Body of pancreas (tissue), 4 donors: Measurements from ENCODE around the gene MROH2A.

ENCODE experiments used
- POLR2A ChIP-seq, 3 donors: fragments of 450-650 bp; IDR thresholded peaks; one replicate each; pipeline ENCODE4 v1.6.1; 2016; ENCODE audit warnings: antibody characterized with exemption in 3 of 3, mild to moderate bottlenecking in 2 of 3
- TF ChIP-seq, protein P1 (sequence below), 7 experiments: fragments of 450-650 bp in 4 of 7; fragments of 200-600 bp in 3 of 7; sonication (generic) in 3 of 7; IDR thresholded peaks; one replicate each; pipeline ENCODE4 v1.5.1; 2016 to 2019; ENCODE audit warnings: antibody characterized with exemption in 7 of 7

DNA sequence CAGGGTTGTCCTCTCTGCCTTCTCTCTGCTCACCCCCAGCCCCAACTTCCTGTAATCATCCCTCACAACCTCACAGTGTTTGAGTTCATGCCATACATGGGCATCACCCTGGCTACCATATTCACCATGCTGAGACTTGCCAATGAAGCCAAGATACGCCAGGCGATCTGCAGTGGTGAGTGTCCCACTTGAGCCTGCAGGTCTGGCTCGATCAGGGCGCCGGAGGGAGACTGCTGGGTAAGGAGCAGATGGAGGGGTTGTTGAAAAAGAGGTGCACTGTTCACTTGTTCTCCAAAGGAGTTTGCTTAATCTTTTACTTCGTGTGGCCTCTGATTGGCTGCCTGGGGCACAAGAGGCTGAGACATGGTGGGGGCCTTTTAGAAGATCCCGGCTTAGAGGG, 14.6 kb downstream of the MROH2A start:
- TF ChIP-seq, protein P1, sequence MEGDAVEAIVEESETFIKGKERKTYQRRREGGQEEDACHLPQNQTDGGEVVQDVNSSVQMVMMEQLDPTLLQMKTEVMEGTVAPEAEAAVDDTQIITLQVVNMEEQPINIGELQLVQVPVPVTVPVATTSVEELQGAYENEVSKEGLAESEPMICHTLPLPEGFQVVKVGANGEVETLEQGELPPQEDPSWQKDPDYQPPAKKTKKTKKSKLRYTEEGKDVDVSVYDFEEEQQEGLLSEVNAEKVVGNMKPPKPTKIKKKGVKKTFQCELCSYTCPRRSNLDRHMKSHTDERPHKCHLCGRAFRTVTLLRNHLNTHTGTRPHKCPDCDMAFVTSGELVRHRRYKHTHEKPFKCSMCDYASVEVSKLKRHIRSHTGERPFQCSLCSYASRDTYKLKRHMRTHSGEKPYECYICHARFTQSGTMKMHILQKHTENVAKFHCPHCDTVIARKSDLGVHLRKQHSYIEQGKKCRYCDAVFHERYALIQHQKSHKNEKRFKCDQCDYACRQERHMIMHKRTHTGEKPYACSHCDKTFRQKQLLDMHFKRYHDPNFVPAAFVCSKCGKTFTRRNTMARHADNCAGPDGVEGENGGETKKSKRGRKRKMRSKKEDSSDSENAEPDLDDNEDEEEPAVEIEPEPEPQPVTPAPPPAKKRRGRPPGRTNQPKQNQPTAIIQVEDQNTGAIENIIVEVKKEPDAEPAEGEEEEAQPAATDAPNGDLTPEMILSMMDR (IDR thresholded peaks at IDR 0.05): no peak
- no peak for TF ChIP-seq POLR2A (IDR thresholded peaks at IDR 0.05)
